Measurements from ENCODE around the gene ARNT2.

- TF ChIP-seq ZNF274 (IDR thresholded peaks at IDR 0.05; ENCODE audit: low read depth, low read length) (no peak), YY1 (IDR thresholded peaks at IDR 0.05; ENCODE audit: insufficient read depth, insufficient read length) (no peak)
Measured at GRCh38 chr15:80637747-80638146, 233.6 kb downstream of the ARNT2 start.

All from NT2/D1 (cell line).